H9 (cell line): Measurements from ENCODE around the gene KCNMB2. TPM values are rescaled to one million over a fixed set of nuclear protein-coding genes. Genes with fewer than 3 reads are reported as not detected.

Experiments used
- DNase-seq: peaks from one replicate; pipeline ENCODE4 v3.0.0-alpha.2; 2017
- H2AFZ ChIP-seq: one replicate; pipeline ENCODE4 v1.6.1; 2013; ENCODE audit warnings: mild to moderate bottlenecking, low read length, control low read depth, moderate library complexity
- H2AK5ac ChIP-seq: 2 replicates; pipeline ENCODE4 v1.6.1; 2013; ENCODE audit warnings: low read length, control low read depth, mixed read lengths; ENCODE audit not compliant: insufficient read length
- H2BK120ac ChIP-seq: one replicate; pipeline ENCODE4 v1.6.1; 2013; ENCODE audit warnings: low read depth, mild to moderate bottlenecking, low read length, control low read depth, inconsistent platforms; ENCODE audit not compliant: poor library complexity, severe bottlenecking
- H2BK12ac ChIP-seq: 2 replicates; pipeline ENCODE4 v1.6.1; 2013; ENCODE audit warnings: low read length, control low read depth, mixed read lengths, low read depth; ENCODE audit not compliant: insufficient read length
- H2BK15ac ChIP-seq: 2 replicates; pipeline ENCODE4 v1.6.1; 2013; ENCODE audit warnings: low read depth, low read length, control low read depth
- H2BK20ac ChIP-seq: one replicate; pipeline ENCODE4 v1.6.1; 2013; ENCODE audit warnings: low read depth, mild to moderate bottlenecking, low read length, control low read depth, inconsistent platforms; ENCODE audit not compliant: poor library complexity, severe bottlenecking
- H2BK5ac ChIP-seq: 2 replicates; pipeline ENCODE4 v1.6.1; 2013; ENCODE audit warnings: low read length, control low read depth, mixed read lengths; ENCODE audit not compliant: insufficient read length
- H3K14ac ChIP-seq: 2 replicates; pipeline ENCODE4 v1.6.1; 2013; ENCODE audit warnings: low read length, control low read depth; ENCODE audit not compliant: insufficient read depth
- H3K18ac ChIP-seq: 2 replicates; pipeline ENCODE4 v1.6.1; 2013; ENCODE audit warnings: low read depth, mild to moderate bottlenecking, mixed read lengths, low read length, control low read depth; ENCODE audit not compliant: insufficient read length
- H3K23ac ChIP-seq: 2 replicates; pipeline ENCODE4 v1.6.1; 2013; ENCODE audit warnings: low read length, control low read depth, mixed read lengths, low read depth; ENCODE audit not compliant: insufficient read length
- H3K23me2 ChIP-seq: 2 replicates; pipeline ENCODE4 v1.6.1; 2013; ENCODE audit warnings: low read depth, mild to moderate bottlenecking, mixed read lengths, low read length, control low read depth; ENCODE audit not compliant: insufficient read length, poor library complexity, severe bottlenecking
- H3K27ac ChIP-seq: 2 replicates; pipeline ENCODE4 v1.5.1; 2013; ENCODE audit warnings: low read length, control low read depth, mixed read lengths, low read depth; ENCODE audit not compliant: insufficient read length
- H3K27me3 ChIP-seq: 2 replicates; pipeline ENCODE4 v1.6.1; 2013; ENCODE audit warnings: low read length, control low read depth, inconsistent platforms; ENCODE audit not compliant: insufficient read depth
- H3K4ac ChIP-seq: 2 replicates; pipeline ENCODE4 v1.6.1; 2013; ENCODE audit warnings: low read depth, mild to moderate bottlenecking, control low read depth, inconsistent platforms, low read length, moderate library complexity
- H3K4me1 ChIP-seq: 2 replicates; pipeline ENCODE4 v1.6.1; 2013; ENCODE audit warnings: low read length, control low read depth, inconsistent platforms; ENCODE audit not compliant: insufficient read depth
- H3K4me2 ChIP-seq: 2 replicates; pipeline ENCODE4 v1.6.1; 2013; ENCODE audit warnings: low read length, control low read depth, mixed read lengths; ENCODE audit not compliant: insufficient read length, insufficient read depth
- H3K56ac ChIP-seq: 2 replicates; pipeline ENCODE4 v1.6.1; 2013; ENCODE audit warnings: low read depth, mild to moderate bottlenecking, mixed read lengths, low read length, control low read depth; ENCODE audit not compliant: insufficient read length
- H3K79me1 ChIP-seq: 2 replicates; pipeline ENCODE4 v1.6.1; 2013; ENCODE audit warnings: low read depth, mild to moderate bottlenecking, moderate library complexity, low read length, control low read depth, inconsistent platforms; ENCODE audit not compliant: insufficient read depth, poor library complexity, severe bottlenecking
- H3K79me2 ChIP-seq: 2 replicates; pipeline ENCODE4 v1.6.1; 2013; ENCODE audit warnings: low read length, control low read depth, inconsistent platforms; ENCODE audit not compliant: insufficient read depth
- H3K9ac ChIP-seq: 2 replicates; pipeline ENCODE4 v1.6.1; 2013; ENCODE audit warnings: low read length, control low read depth, mixed read lengths; ENCODE audit not compliant: insufficient read length; ENCODE audit errors: extremely low read depth
- H3K9me3 ChIP-seq: one replicate; pipeline ENCODE4 v1.6.1; 2013; ENCODE audit warnings: low read depth, low read length, inconsistent platforms; ENCODE audit not compliant: control insufficient read depth
- H3T11ph ChIP-seq: one replicate; pipeline ENCODE4 v1.6.1; 2013; ENCODE audit warnings: mild to moderate bottlenecking, low read length, control low read depth, inconsistent platforms
- H4K20me1 ChIP-seq: one replicate; pipeline ENCODE4 v1.6.1; 2013; ENCODE audit not compliant: control insufficient read depth, insufficient read length, insufficient read depth
- H4K5ac ChIP-seq: 2 replicates; pipeline ENCODE4 v1.6.1; 2013; ENCODE audit warnings: low read depth, mild to moderate bottlenecking, mixed read lengths, low read length, control low read depth; ENCODE audit not compliant: insufficient read length
- H4K8ac ChIP-seq: replicated peaks from 2 replicates; pipeline ENCODE4 v1.6.1; 2013; ENCODE audit warnings: low read length, control low read depth, mixed read lengths, low read depth; ENCODE audit not compliant: insufficient read length
- H4K91ac ChIP-seq: 2 replicates; pipeline ENCODE4 v1.6.1; 2013; ENCODE audit warnings: low read depth, mild to moderate bottlenecking, moderate library complexity, mixed read lengths, low read length, control low read depth; ENCODE audit not compliant: insufficient read length
- H3K27ac Mint-ChIP-seq, 3 experiments: 2 replicates in 2 of 3; 3 replicates in 1 of 3; pipeline ENCODE4 v1.8.0; 2020 to 2021; ENCODE audit warnings: mixed read lengths in 3 of 3, mild to moderate bottlenecking in 1 of 3, moderate library complexity in 1 of 3
- H3K27me3 Mint-ChIP-seq: 2 replicates; pipeline ENCODE4 v1.8.0; 2021; ENCODE audit warnings: low read depth, mild to moderate bottlenecking, moderate library complexity, mixed read lengths
- H3K36me3 Mint-ChIP-seq, 3 experiments: 2 replicates in 2 of 3; 3 replicates in 1 of 3; pipeline ENCODE4 v1.8.0; 2020 to 2021; ENCODE audit warnings: low read depth in 3 of 3, mixed read lengths in 3 of 3; ENCODE audit not compliant: insufficient read depth in 1 of 3
- H3K4me1 Mint-ChIP-seq, 2 experiments: 2 replicates each; pipeline ENCODE4 v1.8.0; 2020; ENCODE audit warnings: mixed read lengths in 2 of 2
- H3K4me3 Mint-ChIP-seq, 2 experiments: 2 replicates in 1 of 2; 3 replicates in 1 of 2; pipeline ENCODE4 v1.8.0; 2020 to 2021; ENCODE audit warnings: mild to moderate bottlenecking in 2 of 2, mixed read lengths in 2 of 2, moderate library complexity in 1 of 2
- H3K9me3 Mint-ChIP-seq, 2 experiments: 2 replicates in 1 of 2; 3 replicates in 1 of 2; pipeline ENCODE4 v1.8.0; 2020; ENCODE audit warnings: mild to moderate bottlenecking in 2 of 2, mixed read lengths in 2 of 2, moderate library complexity in 1 of 2
- CTCF ChIP-seq: fragments of 200-600 bp; sonication (generic); conservative IDR thresholded peaks from 3 replicates; pipeline ENCODE4 v1.8.0; 2021; ENCODE audit warnings: antibody characterized with exemption, mild to moderate bottlenecking
- WGBS: extraction: QIAGEN DNeasy Blood & Tissue Kit; methylation state at CpG from one replicate; pipeline ENCODE4 v1.1.7; 2013; ENCODE audit warnings: missing lambda C conversion rate, low lambda C conversion rate, mixed read lengths; ENCODE audit not compliant: insufficient read length; ENCODE audit errors: extremely low coverage; 5-methylcytosine and 5-hydroxymethylcytosine counted together
- total RNA-seq: library from RNA; stranded (reverse); gene quantifications from 2 replicates; pipeline ENCODE4 v1.2.1, GENCODE V29; 2021

Gene KCNMB2
- total RNA-seq, 1 experiment from 2014 or later: not detected

GRCh38 chr3:178833695-178834094, 297.5 kb downstream of the KCNMB2 start:
- Histone ChIP-seq H3K27me3 (no peaks in the 10 kb centered on the region), H4K5ac (no peak overlapping the region), H4K20me1 (no peaks in the 10 kb centered on the region), H2BK120ac (no peak overlapping the region), H3K23me2 (no peaks in the 10 kb centered on the region), H3K79me1 (no peaks in the 10 kb centered on the region), H4K91ac (no peak overlapping the region), H3K14ac (no peak overlapping the region), H3K4ac (no peak overlapping the region), H3T11ph (no peak overlapping the region), H3K4me2 (no peak overlapping the region), H2AK5ac (no peak overlapping the region), H2AFZ (no peak overlapping the region), H3K23ac (no peak overlapping the region), H3K56ac (no peak overlapping the region), H3K9me3 (no peaks in the 10 kb centered on the region), H2BK20ac (no peak overlapping the region), H2BK12ac (no peak overlapping the region), H2BK5ac (no peak overlapping the region), H3K4me1 (no peaks in the 10 kb centered on the region), H2BK15ac (no peak overlapping the region), H3K79me2 (no peaks in the 10 kb centered on the region), H3K27ac (no peak overlapping the region), H3K18ac (no peak overlapping the region), H4K8ac (no peak overlapping the region), H3K9ac (no peak overlapping the region)
- Mint-ChIP-seq H3K27ac (no peak overlapping the region), H3K9me3 (no peaks in the 10 kb centered on the region), H3K27me3 (no peaks in the 10 kb centered on the region), H3K4me1 (no peaks in the 10 kb centered on the region), H3K36me3 (no peaks in the 10 kb centered on the region), H3K4me3 (no peak overlapping the region)
- TF ChIP-seq CTCF: no peak
- no peak for DNase-seq
- WGBS: no CpG with 5 or more reads among the region's 1 CpG
